ENCODE measurements around the gene ARHGAP19.

ARHGAP19 gene

DNA sequence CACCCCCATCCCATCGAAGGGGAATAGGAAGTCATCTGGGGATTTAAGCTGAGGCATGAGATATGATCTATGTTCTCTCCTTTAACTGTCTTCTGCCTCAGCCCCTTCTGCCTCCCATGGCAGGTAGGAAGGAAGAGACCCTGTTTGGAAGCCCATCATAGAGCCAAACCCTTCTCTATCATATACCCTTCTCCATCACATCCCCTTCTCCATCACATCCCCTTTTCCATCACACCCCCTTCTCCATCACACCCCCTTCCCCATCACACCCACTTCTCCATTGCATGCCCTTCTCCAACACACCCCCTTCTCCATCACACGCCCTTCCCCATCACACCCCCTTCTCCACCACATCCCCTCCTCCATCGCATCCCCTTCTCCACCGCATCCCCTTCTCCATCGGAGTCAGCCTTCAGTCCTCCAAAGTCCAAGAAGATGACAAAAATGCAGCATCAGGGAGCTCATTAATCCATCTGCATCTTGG, 99.4 kb downstream of the ARHGAP19 start:
- DNase-seq (ENCODE audit: low spot score) = no peak

DNA sequence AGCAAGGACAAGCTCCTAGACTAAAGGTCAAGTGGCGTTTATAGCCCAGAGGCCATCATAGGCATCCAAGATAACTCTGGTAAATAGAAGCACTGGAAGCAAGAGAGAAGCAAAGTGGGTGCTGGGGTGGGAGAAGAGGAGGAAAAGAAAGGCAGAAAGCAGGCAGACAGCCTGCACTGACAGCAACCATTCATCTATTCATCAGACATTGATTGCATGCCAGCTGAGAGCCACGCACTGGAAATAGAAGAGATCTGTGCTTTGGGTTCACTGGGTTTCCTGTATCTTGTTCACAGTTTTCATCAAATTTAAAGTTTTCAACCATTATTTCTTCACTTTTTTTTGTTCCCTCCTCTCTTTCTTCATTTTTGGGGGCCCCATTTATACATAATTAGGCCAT, 102.0 kb downstream of the ARHGAP19 start:
- no peak for DNase-seq (ENCODE audit: low spot score)

GRCh38 chr10:97188261-97188711, 104.2 kb downstream of the ARHGAP19 start:
- no peak for DNase-seq (ENCODE audit: low spot score)

GRCh38 chr10:97186911-97187310, 105.5 kb downstream of the ARHGAP19 start:
- DNase-seq (ENCODE audit: low spot score) = no peak

DNA sequence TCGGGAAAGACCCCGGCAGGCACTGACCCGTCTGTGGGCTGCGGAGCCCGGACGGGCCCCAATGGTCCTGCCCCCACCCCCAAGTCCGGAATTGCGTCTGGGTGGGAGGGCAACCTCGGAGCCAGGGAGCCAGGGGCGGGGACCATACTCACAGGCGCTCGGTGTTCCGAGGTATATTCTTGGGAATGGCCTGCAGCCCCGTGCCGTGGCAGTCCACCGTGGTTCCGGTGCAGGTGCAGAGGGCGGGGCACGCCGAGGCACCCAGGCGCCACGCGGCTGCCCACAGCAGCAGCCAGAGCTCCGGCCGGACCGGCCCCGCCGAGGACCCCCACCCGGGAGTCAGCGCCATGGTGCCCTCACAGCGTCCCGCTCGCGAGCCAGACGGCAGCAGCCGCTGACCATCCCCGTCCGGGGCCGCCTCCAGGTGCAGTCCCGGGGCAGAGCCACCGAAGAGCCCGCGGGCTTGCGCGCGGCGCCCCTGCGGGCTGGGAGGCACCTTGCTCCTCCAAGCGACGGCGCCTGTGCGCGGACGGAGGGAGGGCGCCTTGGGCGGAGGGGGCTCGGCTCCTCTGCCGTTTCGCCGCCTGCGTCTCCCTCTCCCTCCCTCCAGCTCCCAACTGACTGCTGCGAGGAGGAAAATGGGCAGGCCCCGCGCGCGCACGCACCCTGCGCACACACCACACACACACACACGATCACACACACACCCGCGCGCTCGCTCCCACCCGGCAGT, 106.9 kb downstream of the ARHGAP19 start, which contains the start of gene SLIT1:
Gene SLIT1, minus strand, starts transcription at position 634 of the 733 bp plus-strand sequence. Its CDS starts 285 bp downstream, at position 349.
- DNase-seq (ENCODE audit: low spot score) = no peak

GRCh38 chr10:97184971-97185325, 107.5 kb downstream of the ARHGAP19 start:
- no peak for DNase-seq (ENCODE audit: low spot score)

GRCh38 chr10:97183314-97183713, 109.1 kb downstream of the ARHGAP19 start:
- no peak for DNase-seq (ENCODE audit: low spot score)

DNA sequence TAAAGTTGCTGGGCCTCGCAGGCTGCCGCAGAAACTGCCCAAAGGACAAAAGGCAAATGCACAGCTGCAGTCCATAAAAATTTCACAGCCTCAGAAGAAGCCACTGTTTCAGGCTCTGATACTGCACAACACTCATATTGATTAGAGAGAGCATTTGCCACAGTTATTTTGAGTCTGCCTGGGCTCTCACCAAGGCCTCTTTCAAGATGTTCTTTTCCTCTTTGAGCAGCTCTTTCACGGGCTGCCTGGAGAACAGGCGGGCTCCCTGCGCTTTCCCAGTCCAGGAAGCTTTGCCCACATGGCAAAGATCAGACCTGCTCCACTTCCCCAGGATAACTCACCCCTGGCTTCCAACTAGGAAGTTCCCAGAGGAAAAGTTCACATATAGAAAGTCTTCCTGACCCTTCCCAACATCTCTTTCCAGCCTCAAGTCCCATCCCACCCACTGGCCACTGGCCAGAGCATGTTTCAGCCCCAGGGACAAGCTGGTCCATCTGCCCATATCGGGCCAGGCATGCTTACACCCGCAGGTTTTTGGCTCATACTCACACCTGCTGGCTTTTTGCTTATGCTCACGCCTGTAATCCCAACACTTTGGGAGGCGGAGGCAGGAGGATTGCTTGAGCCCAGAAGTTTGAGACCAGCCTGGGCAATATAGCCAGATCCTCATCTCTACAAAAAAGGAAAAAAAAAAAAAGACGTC, 110.0 kb downstream of the ARHGAP19 start:
- no peak for DNase-seq (ENCODE audit: low spot score)

DNA sequence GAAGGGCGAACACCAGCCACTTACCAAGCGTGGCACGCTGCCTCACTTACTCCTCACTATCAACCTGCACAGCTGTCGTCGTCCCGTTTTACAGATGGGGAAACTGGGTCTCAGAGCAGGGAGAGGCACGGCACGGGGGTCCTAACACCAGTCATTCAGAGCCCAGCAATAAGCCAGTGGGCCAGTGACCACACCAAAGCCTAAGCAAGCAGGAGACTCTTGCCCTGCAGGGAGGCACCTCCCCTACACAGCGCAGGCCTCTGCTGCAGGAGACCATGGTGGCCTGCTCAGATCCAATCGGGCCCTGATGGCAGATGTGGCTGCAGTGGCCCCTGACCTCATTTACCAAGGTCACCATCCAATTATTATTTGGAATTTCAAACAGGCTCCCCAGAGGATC, 111.5 kb downstream of the ARHGAP19 start:
- DNase-seq (ENCODE audit: low spot score) = no peak

- no peak for DNase-seq (ENCODE audit: low spot score)
Measured at GRCh38 chr10:97180363-97180755, 112.1 kb downstream of the ARHGAP19 start.

- DNase-seq (ENCODE audit: low spot score) = no peak
Measured at GRCh38 chr10:97179731-97180362, 112.6 kb downstream of the ARHGAP19 start.

- no peak for DNase-seq (ENCODE audit: low spot score)
Measured at GRCh38 chr10:97179311-97179710, 113.1 kb downstream of the ARHGAP19 start.

DNA sequence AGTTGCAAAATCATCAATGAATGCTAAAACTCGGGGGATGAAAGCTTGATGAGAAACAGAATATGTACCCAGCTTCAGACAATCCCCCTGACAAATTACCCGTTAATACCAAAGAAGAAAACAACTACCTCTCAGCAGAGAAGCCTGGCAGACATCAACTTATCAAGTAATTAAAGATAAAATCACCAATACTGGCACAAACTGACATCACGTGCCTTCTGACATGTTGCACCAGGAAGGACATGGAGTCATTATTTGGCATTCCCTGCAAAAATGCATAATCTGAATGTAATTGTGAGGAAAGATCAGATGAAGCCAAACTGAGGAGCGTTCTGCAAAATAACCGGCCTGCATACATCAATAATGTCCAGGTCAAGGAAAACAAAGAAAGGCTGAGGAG, 114.4 kb downstream of the ARHGAP19 start:
- no peak for DNase-seq (ENCODE audit: low spot score)

DNA sequence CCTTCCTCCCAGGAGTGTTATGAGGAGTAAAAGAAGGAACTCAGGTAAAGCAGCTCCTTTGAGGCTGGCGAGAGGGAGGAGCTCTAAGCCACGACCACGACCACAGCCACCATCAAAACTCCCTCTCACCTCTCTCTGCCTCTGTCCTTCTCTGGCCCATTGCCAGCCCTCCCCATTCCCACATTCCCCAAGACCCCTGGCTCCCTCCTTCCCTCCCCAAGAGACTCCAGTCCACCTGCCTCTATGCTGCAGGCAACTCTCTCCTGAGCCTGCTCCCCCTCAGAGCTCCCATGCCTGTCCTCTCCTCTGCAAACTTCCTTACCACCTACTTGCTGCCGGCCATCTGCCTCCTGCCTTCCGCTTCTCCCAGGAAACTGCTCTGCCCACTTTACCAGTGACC, 116.2 kb downstream of the ARHGAP19 start:
- no peak for DNase-seq (ENCODE audit: low spot score)

DNA sequence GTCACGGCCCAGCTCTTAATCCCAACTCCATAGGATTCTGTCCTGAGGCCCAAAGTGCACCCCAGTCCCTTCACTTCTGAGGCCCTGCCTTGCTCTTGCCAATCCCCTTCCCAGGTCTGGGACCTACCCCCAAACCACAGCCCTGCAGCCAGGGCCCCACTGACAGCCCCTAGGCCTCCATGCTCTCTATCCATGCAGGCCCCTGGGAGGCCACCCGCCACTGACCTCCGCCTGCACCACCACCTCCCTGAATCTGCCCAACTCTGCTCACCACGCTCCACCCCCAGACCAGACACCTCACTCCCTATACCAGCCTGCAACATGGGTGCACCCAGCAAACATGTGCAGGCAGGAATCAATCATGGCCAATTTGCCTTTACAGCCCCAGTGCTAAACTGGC, 116.9 kb downstream of the ARHGAP19 start:
- DNase-seq (ENCODE audit: low spot score) = no peak

GRCh38 chr10:97174941-97175340, 117.5 kb downstream of the ARHGAP19 start:
- no peak for DNase-seq (ENCODE audit: low spot score)

DNA sequence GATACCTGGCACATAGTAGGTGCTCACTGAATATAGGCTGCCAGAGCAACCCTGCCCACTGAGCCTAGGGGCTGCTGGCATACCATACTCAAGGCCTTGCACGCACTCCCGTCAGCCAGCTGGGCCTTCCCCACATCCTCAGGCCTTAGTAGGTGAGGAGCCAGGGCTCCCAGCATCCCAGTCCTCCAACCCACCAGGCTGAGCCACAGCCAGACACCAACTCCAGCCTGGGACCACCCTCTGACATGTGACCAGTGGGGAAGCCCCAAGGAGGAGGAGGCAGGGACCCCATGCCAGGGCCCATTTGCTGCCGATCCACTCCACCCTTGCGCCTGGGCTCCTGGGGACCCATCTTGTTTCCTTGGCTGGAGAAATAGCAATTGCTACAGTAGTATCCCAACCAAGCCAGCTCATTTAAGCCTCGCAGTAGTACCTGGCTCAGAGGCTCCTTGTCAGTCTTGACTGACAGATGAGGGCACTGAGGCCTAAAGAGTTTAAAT, 118.1 kb downstream of the ARHGAP19 start:
- no peak for DNase-seq (ENCODE audit: low spot score)

- no peak for DNase-seq (ENCODE audit: low spot score)
Measured at GRCh38 chr10:97173036-97173435, 119.4 kb downstream of the ARHGAP19 start.
